ENCODE results near the gene EIF4G1. TPM values are rescaled to one million over a fixed set of nuclear protein-coding genes. Genes with fewer than 3 reads are reported as not detected.
A peak's percentile ranks its signal among the peaks of the same experiment; 100 is the strongest.

EIF4G1 gene
- total RNA-seq, 1 donor: 288 TPM

GRCh38 chr3:184380185-184380626, 65.8 kb downstream of the EIF4G1 start:
- peak; percentile 45 for DNase-seq (ENCODE audit: low read depth)
- peak overlapping the region; percentile 33 for H3K4me3 ChIP-seq (ENCODE audit: low read depth, low read length)
- TF ChIP-seq, protein P1, sequence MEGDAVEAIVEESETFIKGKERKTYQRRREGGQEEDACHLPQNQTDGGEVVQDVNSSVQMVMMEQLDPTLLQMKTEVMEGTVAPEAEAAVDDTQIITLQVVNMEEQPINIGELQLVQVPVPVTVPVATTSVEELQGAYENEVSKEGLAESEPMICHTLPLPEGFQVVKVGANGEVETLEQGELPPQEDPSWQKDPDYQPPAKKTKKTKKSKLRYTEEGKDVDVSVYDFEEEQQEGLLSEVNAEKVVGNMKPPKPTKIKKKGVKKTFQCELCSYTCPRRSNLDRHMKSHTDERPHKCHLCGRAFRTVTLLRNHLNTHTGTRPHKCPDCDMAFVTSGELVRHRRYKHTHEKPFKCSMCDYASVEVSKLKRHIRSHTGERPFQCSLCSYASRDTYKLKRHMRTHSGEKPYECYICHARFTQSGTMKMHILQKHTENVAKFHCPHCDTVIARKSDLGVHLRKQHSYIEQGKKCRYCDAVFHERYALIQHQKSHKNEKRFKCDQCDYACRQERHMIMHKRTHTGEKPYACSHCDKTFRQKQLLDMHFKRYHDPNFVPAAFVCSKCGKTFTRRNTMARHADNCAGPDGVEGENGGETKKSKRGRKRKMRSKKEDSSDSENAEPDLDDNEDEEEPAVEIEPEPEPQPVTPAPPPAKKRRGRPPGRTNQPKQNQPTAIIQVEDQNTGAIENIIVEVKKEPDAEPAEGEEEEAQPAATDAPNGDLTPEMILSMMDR (IDR thresholded peaks at IDR 0.05; ENCODE audit: insufficient read depth, low read depth, low read length): no peak

- H3K4me3 ChIP-seq (ENCODE audit: low read depth, low read length): peak overlapping the region; percentile 33
- no peak for DNase-seq (ENCODE audit: low read depth)
- TF ChIP-seq, protein P1 (IDR thresholded peaks at IDR 0.05; ENCODE audit: insufficient read depth, low read depth, low read length): no peak
Measured at GRCh38 chr3:184380627-184381260, 66.3 kb downstream of the EIF4G1 start.

- no peak overlapping the region for H3K4me3 ChIP-seq (ENCODE audit: low read depth, low read length)
- TF ChIP-seq, protein P1 (IDR thresholded peaks at IDR 0.05; ENCODE audit: insufficient read depth, low read depth, low read length): no peak
- DNase-seq (ENCODE audit: low read depth): no peak
Measured at GRCh38 chr3:184381261-184382224, 67.1 kb downstream of the EIF4G1 start.

- DNase-seq (ENCODE audit: low read depth): no peak
- TF ChIP-seq, protein P1 (IDR thresholded peaks at IDR 0.05; ENCODE audit: insufficient read depth, low read depth, low read length): no peak
- no peak overlapping the region for H3K4me3 ChIP-seq (ENCODE audit: low read depth, low read length)
Measured at GRCh38 chr3:184382326-184383032, 68.1 kb downstream of the EIF4G1 start.

DNA sequence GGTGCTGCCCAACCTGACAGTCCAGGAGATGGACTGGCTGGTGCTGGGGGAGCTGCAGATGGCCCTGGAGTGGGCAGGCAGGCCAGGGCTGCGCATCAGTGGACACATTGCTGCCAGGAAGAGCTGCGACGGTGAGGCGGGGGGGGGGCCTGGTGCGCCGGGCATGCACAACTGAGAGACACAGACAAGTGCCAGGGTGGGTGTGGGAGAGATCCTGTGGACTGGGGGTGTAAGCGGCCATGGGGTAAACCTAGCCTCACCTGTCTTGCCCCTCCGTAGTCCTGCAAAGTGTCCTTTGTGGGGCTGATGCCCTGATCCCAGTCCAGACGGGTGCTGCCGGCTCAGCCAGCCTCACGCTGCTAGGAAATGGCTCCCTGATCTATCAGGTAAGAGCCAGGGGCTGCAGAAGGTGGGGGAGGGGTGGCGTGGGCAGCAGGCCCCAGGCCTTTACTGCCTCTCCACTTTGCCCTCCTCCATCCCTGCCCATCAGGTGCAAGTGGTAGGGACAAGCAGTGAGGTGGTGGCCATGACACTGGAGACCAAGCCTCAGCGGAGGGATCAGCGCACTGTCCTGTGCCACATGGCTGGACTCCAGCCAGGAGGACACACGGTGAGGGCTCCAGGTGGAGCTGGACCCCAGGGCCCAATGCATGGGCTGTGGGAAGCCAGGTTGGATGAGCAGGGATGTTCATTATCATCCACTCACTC, 68.8 kb downstream of the EIF4G1 start:
- TF ChIP-seq, protein P1 (IDR thresholded peaks at IDR 0.05; ENCODE audit: insufficient read depth, low read depth, low read length): no peak
- DNase-seq (ENCODE audit: low read depth): no peak
- no peak overlapping the region for H3K4me3 ChIP-seq (ENCODE audit: low read depth, low read length)

DNA sequence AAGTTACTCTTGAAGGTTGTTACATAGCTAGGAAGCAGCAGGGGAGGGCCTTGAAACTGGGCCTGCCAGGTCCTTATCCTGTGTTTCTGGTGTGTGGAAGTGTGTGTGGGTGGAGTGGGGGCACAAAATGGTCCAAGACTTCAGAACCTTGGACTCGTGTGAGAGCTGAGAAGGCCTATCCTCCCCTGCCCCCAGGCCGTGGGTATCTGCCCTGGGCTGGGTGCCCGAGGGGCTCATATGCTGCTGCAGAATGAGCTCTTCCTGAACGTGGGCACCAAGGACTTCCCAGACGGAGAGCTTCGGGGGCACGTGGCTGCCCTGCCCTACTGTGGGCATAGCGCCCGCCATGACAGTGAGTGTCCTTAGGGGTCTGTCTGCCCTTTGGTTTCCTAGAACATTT, 69.9 kb downstream of the EIF4G1 start:
- TF ChIP-seq, protein P1 (IDR thresholded peaks at IDR 0.05; ENCODE audit: insufficient read depth, low read depth, low read length): no peak
- no peak overlapping the region for H3K4me3 ChIP-seq (ENCODE audit: low read depth, low read length)
- DNase-seq (ENCODE audit: low read depth): no peak

All from fibroblast of villous mesenchyme (primary cell).